ENCODE results near the gene CACNA2D1.

The CACNA2D1 gene

GRCh38 chr7:82419200-82419599 lies 24.4 kb downstream of the CACNA2D1 start:
- no peaks in the 10 kb centered on the region for H3K27me3 Mint-ChIP-seq (ENCODE audit: low read depth)
- H3K4me3 Mint-ChIP-seq, result no peak overlapping the region
- H3K9me3 Mint-ChIP-seq, result peaks cover 7% of the 10 kb centered on the region
- H3K36me3 Mint-ChIP-seq (ENCODE audit: low read depth), result no peaks in the 10 kb centered on the region
- H3K4me1 Mint-ChIP-seq (ENCODE audit: low read depth), result no peaks in the 10 kb centered on the region
- H3K27ac Mint-ChIP-seq, result no peak overlapping the region

GRCh38 chr7:82417898-82418297 lies 25.7 kb downstream of the CACNA2D1 start:
- Mint-ChIP-seq H3K4me1 (ENCODE audit: low read depth) (no peaks in the 10 kb centered on the region), H3K27ac (no peak overlapping the region), H3K27me3 (ENCODE audit: low read depth) (no peaks in the 10 kb centered on the region), H3K9me3 (peaks cover 7% of the 10 kb centered on the region), H3K36me3 (ENCODE audit: low read depth) (no peaks in the 10 kb centered on the region), H3K4me3 (no peak overlapping the region)

- Mint-ChIP-seq H3K4me3 (no peak overlapping the region), H3K36me3 (ENCODE audit: low read depth) (no peaks in the 10 kb centered on the region), H3K4me1 (ENCODE audit: low read depth) (no peaks in the 10 kb centered on the region), H3K27me3 (ENCODE audit: low read depth) (no peaks in the 10 kb centered on the region), H3K9me3 (peaks cover 7% of the 10 kb centered on the region), H3K27ac (no peak overlapping the region)
These were observed 27.2 kb downstream of the CACNA2D1 start for GRCh38 chr7:82416402-82416801.

- Mint-ChIP-seq H3K36me3 (ENCODE audit: low read depth) (no peaks in the 10 kb centered on the region), H3K4me3 (no peak overlapping the region), H3K27me3 (ENCODE audit: low read depth) (no peaks in the 10 kb centered on the region), H3K9me3 (peaks cover 7% of the 10 kb centered on the region), H3K27ac (no peak overlapping the region), H3K4me1 (ENCODE audit: low read depth) (no peaks in the 10 kb centered on the region)
These were observed 29.2 kb downstream of the CACNA2D1 start for GRCh38 chr7:82414389-82414788.

GRCh38 chr7:82413237-82413636 lies 30.3 kb downstream of the CACNA2D1 start:
- no peaks in the 10 kb centered on the region for H3K36me3 Mint-ChIP-seq (ENCODE audit: low read depth)
- no peaks in the 10 kb centered on the region for H3K27me3 Mint-ChIP-seq (ENCODE audit: low read depth)
- peaks cover 4% of the 10 kb centered on the region for H3K9me3 Mint-ChIP-seq
- no peak overlapping the region for H3K4me3 Mint-ChIP-seq
- no peak overlapping the region for H3K27ac Mint-ChIP-seq
- no peaks in the 10 kb centered on the region for H3K4me1 Mint-ChIP-seq (ENCODE audit: low read depth)

- no peak overlapping the region for H3K27ac Mint-ChIP-seq
- no peak overlapping the region for H3K4me3 Mint-ChIP-seq
- H3K36me3 Mint-ChIP-seq (ENCODE audit: low read depth), result no peaks in the 10 kb centered on the region
- no peaks in the 10 kb centered on the region for H3K9me3 Mint-ChIP-seq
- H3K27me3 Mint-ChIP-seq (ENCODE audit: low read depth), result no peaks in the 10 kb centered on the region
- H3K4me1 Mint-ChIP-seq (ENCODE audit: low read depth), result no peaks in the 10 kb centered on the region
These were observed 31.8 kb downstream of the CACNA2D1 start for GRCh38 chr7:82411732-82412131.

- Mint-ChIP-seq H3K4me3 (no peak overlapping the region), H3K9me3 (peaks cover 2% of the 10 kb centered on the region), H3K27me3 (ENCODE audit: low read depth) (no peaks in the 10 kb centered on the region), H3K36me3 (ENCODE audit: low read depth) (no peaks in the 10 kb centered on the region), H3K27ac (no peak overlapping the region), H3K4me1 (ENCODE audit: low read depth) (no peaks in the 10 kb centered on the region)
These were observed 33.1 kb downstream of the CACNA2D1 start for GRCh38 chr7:82410461-82410860.

GRCh38 chr7:82406937-82407336 lies 36.6 kb downstream of the CACNA2D1 start:
- Mint-ChIP-seq H3K4me1 (ENCODE audit: low read depth) (no peaks in the 10 kb centered on the region), H3K36me3 (ENCODE audit: low read depth) (no peaks in the 10 kb centered on the region), H3K27ac (no peak overlapping the region), H3K4me3 (no peak overlapping the region), H3K9me3 (peaks cover 7% of the 10 kb centered on the region), H3K27me3 (ENCODE audit: low read depth) (no peaks in the 10 kb centered on the region)

GRCh38 chr7:82405301-82405700 lies 38.3 kb downstream of the CACNA2D1 start:
- Mint-ChIP-seq H3K9me3 (peaks cover 10% of the 10 kb centered on the region), H3K4me1 (ENCODE audit: low read depth) (no peaks in the 10 kb centered on the region)

GRCh38 chr7:82404652-82405051 lies 38.9 kb downstream of the CACNA2D1 start:
- H3K4me3 Mint-ChIP-seq, result no peak overlapping the region
- H3K36me3 Mint-ChIP-seq (ENCODE audit: low read depth), result no peaks in the 10 kb centered on the region
- no peaks in the 10 kb centered on the region for H3K4me1 Mint-ChIP-seq (ENCODE audit: low read depth)
- peaks cover 10% of the 10 kb centered on the region for H3K9me3 Mint-ChIP-seq
- no peaks in the 10 kb centered on the region for H3K27me3 Mint-ChIP-seq (ENCODE audit: low read depth)
- no peak overlapping the region for H3K27ac Mint-ChIP-seq

More at GRCh38 chr7:82405301-82405700, 38.3 kb downstream of the CACNA2D1 start:
- H3K27ac Mint-ChIP-seq, result no peak overlapping the region
- no peaks in the 10 kb centered on the region for H3K36me3 Mint-ChIP-seq (ENCODE audit: low read depth)
- H3K27me3 Mint-ChIP-seq (ENCODE audit: low read depth), result no peaks in the 10 kb centered on the region
- no peak overlapping the region for H3K4me3 Mint-ChIP-seq

GRCh38 chr7:82404094-82404493 lies 39.5 kb downstream of the CACNA2D1 start:
- no peaks in the 10 kb centered on the region for H3K27me3 Mint-ChIP-seq (ENCODE audit: low read depth)
- no peak overlapping the region for H3K27ac Mint-ChIP-seq
- H3K4me1 Mint-ChIP-seq (ENCODE audit: low read depth), result no peaks in the 10 kb centered on the region
- no peak overlapping the region for H3K4me3 Mint-ChIP-seq
- peaks cover 10% of the 10 kb centered on the region for H3K9me3 Mint-ChIP-seq
- H3K36me3 Mint-ChIP-seq (ENCODE audit: low read depth), result no peaks in the 10 kb centered on the region

GRCh38 chr7:82397879-82398524 lies 45.6 kb downstream of the CACNA2D1 start:
- H3K4me1 Mint-ChIP-seq (ENCODE audit: low read depth), result no peaks in the 10 kb centered on the region
- no peak overlapping the region for H3K4me3 Mint-ChIP-seq
- H3K9me3 Mint-ChIP-seq, result peaks cover 4% of the 10 kb centered on the region
- no peaks in the 10 kb centered on the region for H3K27me3 Mint-ChIP-seq (ENCODE audit: low read depth)
- no peaks in the 10 kb centered on the region for H3K36me3 Mint-ChIP-seq (ENCODE audit: low read depth)
- no peak overlapping the region for H3K27ac Mint-ChIP-seq

GRCh38 chr7:82396343-82396742 lies 47.2 kb downstream of the CACNA2D1 start:
- no peaks in the 10 kb centered on the region for H3K36me3 Mint-ChIP-seq (ENCODE audit: low read depth)
- no peak overlapping the region for H3K4me3 Mint-ChIP-seq
- H3K4me1 Mint-ChIP-seq (ENCODE audit: low read depth), result no peaks in the 10 kb centered on the region
- H3K27me3 Mint-ChIP-seq (ENCODE audit: low read depth), result no peaks in the 10 kb centered on the region
- no peaks in the 10 kb centered on the region for H3K9me3 Mint-ChIP-seq
- H3K27ac Mint-ChIP-seq, result no peak overlapping the region

GRCh38 chr7:82395147-82395546 lies 48.4 kb downstream of the CACNA2D1 start:
- Mint-ChIP-seq H3K9me3 (no peaks in the 10 kb centered on the region), H3K4me1 (ENCODE audit: low read depth) (no peaks in the 10 kb centered on the region), H3K36me3 (ENCODE audit: low read depth) (no peaks in the 10 kb centered on the region), H3K27ac (no peak overlapping the region), H3K27me3 (ENCODE audit: low read depth) (no peaks in the 10 kb centered on the region), H3K4me3 (no peak overlapping the region)

GRCh38 chr7:82393840-82394220 lies 49.7 kb downstream of the CACNA2D1 start:
- Mint-ChIP-seq H3K27me3 (ENCODE audit: low read depth) (no peaks in the 10 kb centered on the region), H3K4me3 (no peak overlapping the region), H3K9me3 (no peaks in the 10 kb centered on the region), H3K36me3 (ENCODE audit: low read depth) (no peaks in the 10 kb centered on the region), H3K27ac (no peak overlapping the region), H3K4me1 (ENCODE audit: low read depth) (no peaks in the 10 kb centered on the region)
